ENCODE results near the gene HS6ST3.
"Not testable (repeated sequence)": the region's sequence is repeated elsewhere in the genome, so short reads cannot be mapped to it uniquely, and the experiment has no call there.

Gene HS6ST3

DNA sequence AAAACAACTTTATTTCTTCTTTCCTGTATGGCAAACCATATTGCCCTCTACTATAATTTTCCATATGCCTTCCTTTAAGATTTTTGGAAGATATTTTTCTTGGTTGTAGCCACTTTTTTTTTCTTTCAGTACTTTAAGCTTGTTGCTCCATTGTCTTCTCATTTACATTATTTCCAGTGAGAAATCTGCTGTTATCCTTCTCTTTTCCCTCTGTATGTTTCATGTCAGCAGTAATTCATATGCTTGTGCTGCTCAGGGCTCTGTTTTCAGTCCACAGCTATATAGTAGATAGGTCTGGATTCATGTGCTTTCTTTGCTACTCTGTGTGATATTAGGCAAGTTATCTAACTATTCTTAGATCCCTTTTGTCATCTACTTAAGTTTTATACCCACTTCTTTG, 636.7 kb downstream of the HS6ST3 start:
- DNase-seq (ENCODE audit: low read depth, low spot score): no peak

DNA sequence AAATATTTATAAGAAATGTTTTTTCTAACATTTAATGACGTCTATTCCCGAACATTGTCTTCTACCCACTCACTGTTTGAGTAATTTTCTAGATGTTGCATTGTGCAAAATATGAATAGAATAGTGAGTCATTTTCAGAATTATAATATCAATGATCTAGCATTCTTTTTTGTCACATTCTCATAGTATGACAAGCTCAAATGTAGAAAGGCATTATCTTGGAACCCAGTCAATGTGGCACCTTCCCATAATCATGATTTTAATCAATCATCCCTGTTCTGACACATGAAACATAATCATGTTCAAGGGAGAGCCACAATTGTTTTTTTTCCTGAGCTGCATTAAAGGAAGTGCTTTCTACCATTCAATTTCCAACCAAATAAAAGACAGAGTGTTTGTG, 638.6 kb downstream of the HS6ST3 start:
- no peak for DNase-seq (ENCODE audit: low read depth, low spot score)

DNA sequence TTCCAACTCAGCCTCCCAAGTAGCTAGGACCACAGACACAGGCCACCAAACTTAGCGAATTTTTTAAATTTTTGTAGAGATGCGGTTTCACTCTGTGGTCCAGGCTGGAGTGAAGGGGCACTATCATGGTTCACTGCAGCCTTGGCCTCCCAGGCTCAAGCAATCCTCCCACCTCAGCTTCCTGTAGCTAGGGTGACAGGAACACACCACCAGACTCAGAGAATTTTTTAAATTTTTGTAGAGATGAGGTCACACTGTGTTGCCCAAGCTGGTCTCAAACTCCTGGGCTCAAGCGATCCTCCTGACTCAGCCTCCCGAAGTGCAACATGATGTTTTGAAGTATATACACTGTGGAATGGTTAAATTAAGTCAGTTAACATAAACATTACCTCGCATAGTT, 640.8 kb downstream of the HS6ST3 start:
- no peak for DNase-seq (ENCODE audit: low read depth, low spot score)

DNA sequence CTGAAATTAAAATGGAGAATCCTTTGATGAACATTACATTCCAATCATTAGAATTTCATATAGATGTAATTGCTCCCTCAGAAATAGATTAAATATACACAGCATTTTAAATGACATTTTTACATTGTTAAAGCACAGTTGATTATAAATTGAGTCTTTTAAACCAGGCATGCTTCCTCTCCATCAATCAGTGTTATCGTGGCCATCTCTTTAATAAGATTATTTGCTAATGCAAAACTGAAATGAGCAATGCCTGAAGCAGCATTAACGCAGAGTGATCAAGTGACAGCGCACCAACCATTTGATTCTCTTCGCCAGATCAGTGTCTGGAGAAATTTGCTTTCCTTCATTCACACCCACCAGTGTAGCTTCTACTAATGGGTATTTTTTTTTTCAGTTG, 644.6 kb downstream of the HS6ST3 start:
- no peak for DNase-seq (ENCODE audit: low read depth, low spot score)

DNA sequence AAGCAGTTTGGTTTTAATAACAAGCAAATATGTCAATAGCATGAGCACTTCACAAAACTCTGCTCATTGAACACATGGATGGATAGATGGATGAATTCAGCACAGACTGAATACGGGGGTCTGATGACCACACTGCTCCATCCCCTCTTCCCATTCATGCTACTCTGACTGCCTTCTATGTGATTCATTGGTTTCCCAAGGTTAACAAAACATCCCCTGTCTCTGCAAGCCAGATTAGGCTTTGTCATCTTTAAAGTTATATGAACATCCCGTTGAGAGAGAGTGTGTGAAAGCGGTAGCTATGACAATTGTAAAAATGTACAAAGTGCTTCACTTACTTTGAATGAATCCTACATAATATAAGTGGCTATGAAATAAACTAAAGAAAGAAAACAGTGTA, 651.9 kb downstream of the HS6ST3 start:
- no peak for DNase-seq (ENCODE audit: low read depth, low spot score)

DNA sequence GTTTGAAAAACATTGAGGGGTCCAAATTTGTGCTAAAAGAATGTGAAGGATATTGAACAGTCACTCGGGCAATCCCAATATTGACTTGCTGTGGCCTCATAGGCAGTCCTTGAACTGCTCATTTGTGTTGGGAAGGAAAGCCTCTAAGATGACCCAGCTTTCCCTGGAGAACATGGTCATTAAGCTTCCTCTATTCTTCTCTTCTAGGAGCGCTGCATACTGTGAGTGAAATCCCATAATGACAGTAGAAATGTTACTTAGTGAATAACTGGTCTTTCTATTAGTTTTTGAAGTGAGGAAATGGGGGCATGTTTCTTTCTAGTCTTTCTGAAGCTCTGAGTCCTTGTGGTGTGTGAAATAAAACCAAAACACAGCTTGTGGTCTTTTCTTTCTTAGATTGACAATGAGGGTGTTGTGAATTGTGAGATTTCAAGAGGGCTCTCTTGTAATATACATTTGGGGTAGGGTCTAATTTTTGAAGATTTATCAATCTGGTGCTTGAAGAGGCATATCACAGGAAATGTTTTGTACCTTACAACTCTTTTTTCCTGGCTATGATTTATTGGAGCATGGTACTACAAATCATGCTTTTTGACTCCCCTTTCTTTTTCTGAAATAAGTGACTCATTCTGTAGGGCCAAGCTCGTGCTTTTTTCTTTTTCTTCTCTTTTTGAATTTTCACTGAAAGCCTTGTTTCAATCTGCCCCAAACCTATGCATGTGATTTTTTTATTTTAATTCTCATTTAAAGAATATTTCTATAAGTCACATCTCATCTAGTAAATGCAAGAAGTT, 653.6 kb downstream of the HS6ST3 start:
- DNase-seq (ENCODE audit: low read depth, low spot score): no peak

DNA sequence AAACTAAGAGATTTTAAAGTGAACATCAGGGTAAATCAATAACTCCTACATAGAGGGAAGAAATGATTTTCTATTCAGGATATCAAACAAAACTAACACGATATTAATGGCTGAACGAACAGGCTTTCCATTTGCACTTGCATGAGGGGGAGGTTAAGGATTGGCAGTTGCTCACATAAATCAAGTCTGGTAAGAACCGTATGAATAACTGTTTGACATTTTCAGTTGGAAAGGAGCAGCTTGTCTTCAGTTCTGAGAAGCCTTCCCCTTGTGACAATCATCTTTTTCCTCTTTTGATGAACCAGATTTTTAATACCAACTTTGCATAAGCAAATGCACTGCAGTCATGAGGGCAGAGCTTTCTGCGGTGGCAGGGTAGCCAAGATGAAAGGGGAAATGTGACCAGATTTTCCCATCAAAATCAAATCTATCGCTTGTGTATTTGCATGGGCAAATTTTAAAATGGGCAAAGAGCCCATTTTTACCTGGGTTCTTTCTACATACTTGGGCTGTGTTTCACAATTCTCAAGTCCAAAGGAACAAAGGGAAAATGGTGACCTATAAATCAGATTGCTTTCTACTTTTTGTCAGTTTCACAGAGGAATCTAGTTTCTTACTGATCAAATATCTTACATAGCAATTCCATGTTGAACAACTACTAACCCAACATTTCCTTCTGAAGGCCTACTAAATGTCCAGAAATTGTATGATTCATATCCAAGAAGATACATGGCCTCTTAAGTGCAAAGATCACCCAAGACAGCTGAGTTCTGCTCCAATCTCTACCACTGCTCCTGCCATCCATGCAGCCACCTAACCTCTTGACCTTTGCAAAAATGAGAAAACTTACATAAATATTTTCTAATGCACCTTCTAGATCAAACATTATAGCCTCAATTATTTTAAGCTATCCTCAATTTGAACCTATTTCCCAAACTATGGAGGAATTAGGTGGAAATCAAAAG, 654.7 kb downstream of the HS6ST3 start:
- DNase-seq (ENCODE audit: low read depth, low spot score): no peak

DNA sequence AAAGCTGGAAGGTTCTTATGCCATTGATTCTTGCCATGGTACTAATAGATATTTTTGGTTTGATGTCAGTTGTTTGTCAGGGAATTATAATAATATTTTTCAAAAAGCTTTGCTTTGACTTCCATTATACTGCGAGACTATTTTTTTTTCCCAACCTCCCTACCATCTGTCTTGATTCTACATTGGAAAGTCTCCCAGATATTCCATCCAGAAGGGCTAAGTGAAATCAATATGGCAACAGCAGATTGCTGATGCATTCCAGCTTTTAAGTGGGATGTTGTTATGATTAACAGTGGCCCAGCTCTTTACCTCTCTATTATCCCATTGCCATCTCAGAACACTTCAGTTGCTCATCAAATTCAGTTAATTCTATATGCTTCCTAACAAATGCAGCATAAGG, 657.0 kb downstream of the HS6ST3 start:
- no peak for DNase-seq (ENCODE audit: low read depth, low spot score)

DNA sequence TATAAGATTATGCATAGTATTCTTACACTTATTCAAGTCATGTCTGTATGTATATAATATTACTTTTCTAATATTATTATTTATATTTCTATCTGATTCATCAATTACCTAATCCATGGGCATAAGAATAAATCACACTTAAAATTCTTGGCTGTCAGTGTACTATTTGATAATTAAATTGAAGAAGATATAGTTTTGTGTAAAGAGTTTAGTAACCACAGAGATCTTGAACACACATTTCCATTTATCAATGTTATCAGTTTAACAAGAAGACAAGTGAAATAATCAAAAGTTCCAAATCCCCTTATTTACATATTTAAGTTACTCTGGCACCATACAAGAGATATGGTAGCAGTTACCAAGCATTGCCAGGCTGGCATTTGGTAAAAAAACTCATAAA, 659.9 kb downstream of the HS6ST3 start:
- no peak for DNase-seq (ENCODE audit: low read depth, low spot score)

DNA sequence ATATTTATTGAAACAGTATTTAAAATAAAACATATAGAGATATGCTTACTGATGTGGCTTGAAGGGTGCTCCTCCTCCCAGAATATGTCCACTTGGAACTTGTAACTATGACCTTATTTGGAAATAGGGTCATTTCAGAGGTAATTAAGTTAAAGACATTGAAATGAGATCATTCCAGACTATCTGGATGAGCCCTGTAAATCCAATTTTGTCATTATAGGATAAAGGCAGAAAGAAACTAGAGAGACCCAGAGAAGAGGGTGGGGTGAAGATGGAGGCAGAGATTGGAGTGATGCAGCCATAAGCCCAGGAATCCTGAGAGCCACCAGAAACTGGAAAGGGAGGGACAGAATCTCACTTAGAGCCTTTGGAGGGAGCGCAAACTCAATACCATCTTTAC, 661.2 kb downstream of the HS6ST3 start:
- DNase-seq (ENCODE audit: low read depth, low spot score): no peak

DNA sequence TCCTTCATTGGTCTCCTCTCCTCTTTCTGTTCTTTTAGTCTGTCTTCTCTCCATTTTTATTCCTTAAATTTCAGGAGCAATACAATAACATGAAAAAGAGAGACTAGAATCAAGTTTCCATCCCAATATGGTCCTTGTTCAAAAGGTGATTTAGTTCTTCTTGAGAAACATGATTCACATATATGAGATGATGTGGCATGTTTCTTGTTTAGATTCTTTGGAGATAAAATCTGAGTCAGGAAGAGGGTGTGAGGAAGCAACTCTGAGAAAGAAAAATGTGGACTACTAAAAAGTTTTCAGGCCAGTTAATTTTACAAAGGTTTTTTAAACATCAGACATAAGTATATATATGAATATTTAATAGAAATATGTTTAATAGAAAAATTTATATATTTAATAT, 673.0 kb downstream of the HS6ST3 start:
- DNase-seq (ENCODE audit: low read depth, low spot score): no peak

DNA sequence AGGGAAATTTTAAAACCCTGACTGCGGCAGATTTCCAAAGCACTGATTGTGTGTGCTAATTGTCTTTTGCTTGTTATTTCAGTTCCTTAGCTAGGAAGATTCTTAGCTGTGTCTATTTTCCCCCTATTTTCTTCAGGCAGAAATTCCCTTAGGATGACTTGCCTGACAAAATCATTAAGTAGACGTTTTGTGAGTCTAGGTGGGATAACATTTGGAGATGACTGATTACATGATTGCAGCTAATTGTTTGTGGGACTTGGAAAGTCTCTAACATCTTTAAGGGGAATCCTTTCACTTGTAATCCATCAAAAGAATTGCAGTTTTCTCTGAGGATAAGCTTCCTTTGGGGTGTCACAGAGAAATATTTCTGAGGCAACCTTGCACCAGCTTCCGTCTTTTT, 676.4 kb downstream of the HS6ST3 start:
- no peak for DNase-seq (ENCODE audit: low read depth, low spot score)

DNA sequence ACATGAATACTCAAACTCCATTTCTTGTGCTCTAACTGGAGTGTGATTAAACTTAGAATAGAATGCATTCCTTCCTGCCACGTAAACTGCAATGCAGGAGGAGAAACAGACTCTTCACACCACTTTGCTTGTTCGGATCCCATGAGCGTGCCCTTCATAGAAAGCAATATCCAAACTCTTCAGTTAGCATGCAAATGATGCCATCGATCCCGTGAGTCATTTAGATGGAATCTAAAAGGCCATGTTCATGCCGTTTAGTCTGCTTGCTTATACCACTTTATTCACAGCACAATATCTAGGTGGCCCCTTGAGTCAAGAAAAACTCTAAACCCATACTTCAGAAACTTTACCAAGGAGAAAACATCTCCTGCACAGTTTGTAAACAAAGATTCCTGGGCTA, 678.6 kb downstream of the HS6ST3 start:
- no peak for DNase-seq (ENCODE audit: low read depth, low spot score)

DNA sequence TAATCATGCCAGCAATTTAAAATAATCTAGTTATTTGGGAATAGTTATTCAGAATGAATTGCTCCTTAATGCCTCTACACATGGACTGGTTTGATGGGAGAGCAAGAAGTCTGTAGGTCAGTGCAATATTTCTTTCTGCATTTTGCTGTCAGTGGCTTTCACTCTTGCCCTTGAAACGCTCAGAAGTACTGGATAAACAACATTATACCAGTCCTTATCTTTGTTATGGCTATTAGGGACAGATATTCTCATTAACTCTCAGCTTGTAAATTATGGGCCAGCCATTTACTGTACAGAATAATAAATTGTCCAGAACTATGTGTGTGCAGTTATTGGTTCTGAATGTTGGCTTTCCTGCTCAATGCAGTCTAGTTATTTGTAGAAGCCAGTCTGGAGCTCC, 680.0 kb downstream of the HS6ST3 start:
- DNase-seq (ENCODE audit: low read depth, low spot score): no peak

DNA sequence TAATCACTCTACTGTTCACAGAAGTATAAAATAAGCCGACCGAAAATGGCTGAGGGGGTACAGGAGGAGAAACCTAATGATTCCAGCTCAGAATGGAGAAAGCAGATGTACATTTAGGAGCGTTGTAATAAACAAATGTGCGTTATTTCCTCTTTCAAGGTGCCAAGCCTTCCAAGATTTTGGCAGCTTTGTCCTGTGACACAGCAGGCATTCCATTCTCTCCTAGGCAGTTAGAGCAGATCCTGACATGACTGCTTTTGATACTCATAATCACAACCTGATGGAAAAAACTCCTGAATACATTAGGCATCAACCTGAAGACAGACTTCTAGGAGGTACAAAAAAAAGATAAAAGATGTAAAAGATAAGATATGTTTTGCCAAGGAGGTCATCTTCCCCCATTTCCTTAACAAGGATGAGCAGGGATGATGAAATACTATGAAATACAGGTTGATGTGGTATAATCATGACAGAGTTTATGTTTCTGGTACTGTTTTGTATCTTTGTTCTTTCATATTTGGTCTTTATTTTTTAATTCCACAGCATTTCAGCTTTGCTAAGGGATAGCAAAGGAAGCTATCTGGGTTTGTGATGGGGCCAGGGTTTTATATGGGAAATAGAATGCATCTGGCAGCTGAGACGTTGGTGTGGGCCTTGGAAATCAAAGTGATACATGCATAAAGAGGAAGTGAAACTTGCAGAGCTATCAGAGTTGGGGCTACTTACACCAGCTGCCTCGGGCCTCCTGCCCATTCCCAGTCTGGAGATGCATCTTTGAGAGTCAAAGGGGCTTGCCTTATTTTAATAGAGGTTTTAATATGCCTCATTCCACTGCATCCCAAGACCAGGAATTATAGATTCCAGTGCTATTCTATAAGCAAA, 681.8 kb downstream of the HS6ST3 start:
- DNase-seq (ENCODE audit: low read depth, low spot score): no peak

DNA sequence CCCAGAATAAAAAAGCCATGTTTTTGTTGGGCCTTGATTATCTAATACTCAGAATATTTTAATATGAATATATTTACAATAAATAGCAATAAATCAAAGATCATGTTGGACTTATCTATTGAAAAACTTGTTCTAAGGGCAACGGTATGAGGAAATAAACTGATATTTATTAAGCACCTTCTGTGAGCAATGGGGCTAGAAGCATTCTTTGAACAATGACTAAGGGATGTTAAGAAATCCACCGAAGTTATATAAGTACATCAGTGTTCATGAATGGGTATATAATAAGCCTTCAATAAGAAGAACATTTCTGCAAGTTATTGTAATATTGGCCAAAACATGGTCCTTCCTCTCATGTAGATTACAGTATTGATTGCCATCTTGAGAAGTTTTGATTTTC, 682.5 kb downstream of the HS6ST3 start:
- DNase-seq (ENCODE audit: low read depth, low spot score): no peak

DNA sequence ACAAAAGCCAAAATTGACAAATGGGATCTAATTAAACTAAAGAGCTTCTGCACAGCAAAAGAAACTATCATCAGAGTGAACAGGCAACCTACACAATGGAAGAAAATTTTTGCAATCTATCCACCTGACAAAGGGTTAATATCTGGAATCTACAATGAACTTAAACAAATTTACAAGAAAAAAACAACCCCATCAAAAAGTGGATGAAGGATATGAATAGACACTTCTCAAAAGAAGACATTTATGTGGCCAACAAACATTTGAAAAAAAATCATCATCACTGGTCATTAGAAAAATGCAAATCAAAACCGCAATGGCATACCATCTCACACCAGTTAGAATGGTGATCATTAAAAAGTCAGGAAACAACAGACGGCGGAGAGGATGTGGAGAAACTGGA, 688.4 kb downstream of the HS6ST3 start:
- not testable (repeated sequence) for DNase-seq (ENCODE audit: low read depth, low spot score)

DNA sequence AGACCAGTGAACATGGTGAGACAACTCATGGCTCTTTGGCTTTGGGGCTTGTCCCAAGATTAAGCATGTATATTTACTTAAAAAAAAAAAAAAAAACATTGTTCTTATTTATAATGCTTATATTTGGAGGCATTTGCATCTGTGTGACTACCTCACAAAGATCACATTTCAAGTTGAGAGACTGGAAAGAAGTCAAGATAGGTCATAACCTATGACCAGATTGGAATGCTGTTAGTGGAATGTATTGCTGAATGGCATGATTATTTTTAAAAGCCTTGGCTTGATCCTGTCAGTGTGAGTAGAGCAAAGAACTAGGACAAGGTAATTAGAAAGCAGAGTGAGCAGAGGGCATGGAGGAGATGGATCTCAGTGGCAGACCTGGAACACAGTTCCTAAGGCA, 689.8 kb downstream of the HS6ST3 start:
- no peak for DNase-seq (ENCODE audit: low read depth, low spot score)

DNA sequence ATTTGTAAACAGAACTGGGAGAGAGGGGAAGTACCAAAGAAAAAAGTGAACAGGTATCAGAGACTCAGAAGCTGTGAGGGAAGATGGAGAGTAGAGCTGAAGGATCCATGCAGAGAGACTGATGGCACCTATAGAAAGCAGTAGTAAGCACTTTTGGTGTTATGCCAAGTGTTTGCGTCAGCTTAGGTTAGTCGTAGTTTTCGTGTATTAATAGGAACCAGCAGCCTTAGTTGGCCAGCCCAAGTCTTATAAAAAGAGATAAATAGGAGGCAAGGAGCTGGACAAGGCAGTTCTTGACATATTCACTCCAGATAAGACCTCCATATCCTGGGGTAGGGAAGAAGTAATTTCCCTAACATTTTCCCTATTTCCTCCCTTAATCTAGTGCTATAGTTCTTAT, 690.2 kb downstream of the HS6ST3 start:
- no peak for DNase-seq (ENCODE audit: low read depth, low spot score)

DNA sequence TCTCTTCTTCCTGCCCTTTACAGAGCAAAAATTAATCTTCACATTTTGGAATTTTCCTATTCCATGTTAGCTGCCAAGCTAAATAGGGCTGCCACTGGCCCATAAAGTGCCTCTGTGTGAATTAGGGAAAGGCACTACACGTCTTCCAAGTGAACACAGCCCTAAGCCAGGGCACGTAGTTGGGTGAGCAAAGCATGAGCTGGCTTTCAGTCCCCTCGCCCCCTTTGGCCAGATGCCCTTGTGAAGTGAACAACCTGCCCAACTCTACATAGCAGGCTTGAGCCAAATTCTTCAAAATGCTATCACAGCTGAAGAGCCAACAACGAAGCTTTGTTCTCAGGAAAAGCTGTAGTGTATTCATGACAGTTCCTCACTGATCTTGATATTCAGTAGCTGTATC, 691.2 kb downstream of the HS6ST3 start:
- DNase-seq (ENCODE audit: low read depth, low spot score): no peak

DNA sequence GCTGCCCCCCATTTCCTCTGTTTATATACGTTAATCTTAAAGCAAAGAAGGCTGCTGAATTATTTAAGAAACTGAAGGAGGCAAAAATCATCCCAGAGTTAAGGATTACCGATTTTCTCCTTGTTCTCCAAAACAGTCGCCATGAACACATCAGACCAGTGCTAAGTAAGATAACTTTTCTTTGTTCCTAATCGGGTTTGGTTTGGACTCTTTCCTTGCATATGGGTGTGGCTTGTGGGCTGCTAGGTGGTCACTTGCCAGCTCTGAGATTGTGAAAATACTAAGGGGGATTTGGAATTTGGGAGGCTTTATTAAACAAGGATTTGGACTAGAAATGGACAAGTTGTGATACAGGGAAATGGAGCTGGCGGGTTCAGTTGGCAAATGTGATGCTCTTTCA, 692.3 kb downstream of the HS6ST3 start:
- no peak for DNase-seq (ENCODE audit: low read depth, low spot score)

DNA sequence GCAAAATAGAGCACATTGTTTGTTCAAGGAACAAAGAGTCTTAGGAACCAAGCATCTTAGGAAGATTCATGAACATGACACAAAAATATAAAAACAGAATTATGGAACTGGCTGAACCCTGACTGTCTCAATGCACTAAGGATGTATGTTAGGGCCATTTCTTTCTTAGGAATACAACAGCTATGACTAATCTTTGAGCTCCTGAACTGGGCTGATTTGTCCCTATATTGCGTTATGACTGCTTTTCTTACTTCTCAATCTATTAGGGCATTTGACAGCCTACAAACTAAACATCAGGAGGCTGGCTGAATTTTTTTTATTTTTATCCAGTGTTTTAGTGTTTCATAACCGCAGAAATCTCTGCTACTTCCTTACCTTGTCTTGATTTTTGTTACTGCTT, 693.1 kb downstream of the HS6ST3 start:
- no peak for DNase-seq (ENCODE audit: low read depth, low spot score)
